Islet precursor cell (in vitro differentiated cells): ENCODE measurements around the gene NRAP.

Source experiments
- DNase-seq: peaks from one replicate; pipeline ENCODE4 v3.0.0-alpha.2; 2018

The NRAP gene

DNA sequence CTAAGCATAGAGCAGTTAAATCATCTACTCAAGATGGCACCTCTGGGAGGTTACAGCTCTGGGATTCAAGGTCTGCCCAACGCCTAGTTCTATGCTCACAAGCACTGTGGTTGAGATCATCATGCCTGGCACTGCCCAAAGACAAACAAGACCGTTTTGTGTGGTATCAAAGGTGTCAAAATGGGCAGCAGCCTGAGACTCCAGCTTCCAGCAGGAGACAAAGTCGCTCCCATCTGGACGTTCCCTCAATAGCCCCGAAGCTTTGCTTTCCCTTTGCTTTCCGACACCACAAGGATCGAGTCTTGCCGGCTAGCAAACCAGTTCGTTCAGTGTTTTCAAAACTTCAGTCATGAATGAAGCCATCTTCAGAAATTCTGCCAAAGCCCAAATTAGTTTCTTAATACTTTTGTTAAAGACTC is 105.9 kb downstream of the NRAP start:
- DNase-seq = no peak

GRCh38 chr10:113557424-113557862 is 106.4 kb downstream of the NRAP start:
- no peak for DNase-seq

DNA sequence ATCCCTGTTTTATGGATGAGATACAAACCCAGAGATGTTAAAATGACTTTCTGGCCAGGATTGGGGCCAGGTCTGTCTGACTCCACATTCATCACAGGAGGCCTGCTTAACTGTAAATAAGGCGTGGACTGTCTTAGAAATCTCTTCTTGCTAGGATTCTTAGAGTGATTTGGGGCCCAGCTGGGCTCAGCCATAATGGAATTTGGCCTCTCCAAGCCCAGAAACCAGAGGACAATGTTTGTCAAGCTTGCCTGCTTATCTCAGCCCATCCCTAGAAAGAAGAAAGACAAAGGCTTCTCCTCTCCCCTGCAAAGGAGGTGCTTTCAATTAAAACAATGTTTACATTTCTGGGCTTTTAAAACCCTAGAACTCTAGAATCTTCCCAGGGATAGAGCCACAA is 108.1 kb downstream of the NRAP start:
- no peak for DNase-seq

DNA sequence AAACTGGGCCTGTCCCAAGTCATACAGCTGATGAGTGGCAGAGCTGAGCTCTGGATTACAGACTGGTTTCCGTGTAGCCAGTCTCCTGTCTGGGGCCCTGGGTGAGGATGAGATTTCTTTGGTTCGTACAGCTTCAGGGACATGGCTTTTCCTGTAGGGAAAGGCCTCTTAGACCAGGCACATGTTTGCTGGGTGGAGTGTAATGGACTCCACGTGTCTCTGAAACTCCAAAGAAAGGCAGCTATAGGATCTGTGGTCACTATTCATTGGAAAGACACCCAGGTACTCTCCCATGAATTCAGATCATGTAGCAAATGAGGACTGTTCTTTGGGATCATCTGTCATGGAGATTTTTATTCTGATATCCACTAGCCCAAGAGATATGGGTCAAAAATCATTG is 108.6 kb downstream of the NRAP start:
- DNase-seq = no peak

DNA sequence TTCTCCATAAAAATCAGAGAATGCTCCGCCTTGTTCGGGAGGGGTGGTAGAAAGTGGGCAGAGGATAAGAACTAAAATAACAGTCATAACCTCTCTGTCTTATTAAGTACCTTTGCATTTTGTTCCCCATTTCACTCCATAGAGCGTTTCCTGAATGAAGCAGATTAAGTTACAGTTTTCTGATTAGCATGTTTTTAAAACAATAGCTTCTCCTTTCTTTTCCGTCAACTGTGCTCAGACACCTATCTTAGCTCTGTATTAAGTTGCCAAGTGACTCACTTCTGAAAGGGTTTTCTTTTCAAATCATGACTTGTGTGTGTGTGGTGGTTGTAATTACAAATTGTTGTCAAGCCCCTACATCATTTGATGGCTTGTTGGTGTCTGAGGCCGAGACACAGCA is 109.6 kb downstream of the NRAP start:
- no peak for DNase-seq

DNA sequence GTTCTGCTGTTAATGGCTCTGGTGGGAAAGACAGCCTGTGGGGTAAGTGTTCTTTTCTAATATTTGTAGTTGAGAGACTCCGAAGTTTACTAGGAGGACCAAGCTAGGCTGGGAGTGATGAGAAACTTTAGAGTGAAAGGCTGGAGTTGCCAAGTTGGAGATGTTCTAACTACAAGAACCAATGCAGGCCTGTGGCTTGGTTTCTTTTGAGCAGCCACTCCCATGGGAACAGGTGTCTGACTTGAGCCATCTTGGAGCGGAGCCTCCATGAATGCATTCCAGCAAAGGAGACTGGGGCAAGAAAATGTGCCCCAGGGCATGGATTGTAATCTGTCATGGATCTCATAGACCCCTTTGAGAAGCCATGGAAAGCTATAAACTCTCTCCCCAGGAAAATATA is 110.7 kb downstream of the NRAP start:
- DNase-seq = no peak

DNA sequence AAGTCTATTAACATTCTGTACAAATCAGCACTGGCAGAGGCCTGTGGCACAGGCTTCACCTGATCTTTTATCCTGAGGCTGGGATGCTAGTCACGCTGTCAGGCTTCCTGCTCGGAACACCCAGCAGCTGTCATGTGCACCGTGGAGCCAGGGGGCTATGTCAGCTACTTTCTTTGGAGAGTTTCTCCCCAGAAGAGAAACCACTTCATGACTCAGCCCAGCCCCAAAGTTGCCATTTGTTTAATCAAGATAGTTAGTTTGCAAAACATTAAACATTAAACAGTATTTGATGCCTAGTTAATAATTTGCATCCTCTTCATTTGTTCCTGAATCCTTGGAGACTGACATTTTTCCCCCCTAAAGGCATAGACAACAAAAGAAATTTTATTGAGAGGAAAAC is 111.1 kb downstream of the NRAP start, which contains the start of gene HABP2:
Gene HABP2, plus strand, starts transcription at position 353 of the 400 bp plus-strand sequence. CDS start 69 bp downstream, outside the sequence.
- no peak for DNase-seq

- DNase-seq = no peak
Measured at GRCh38 chr10:113552014-113552413, 111.8 kb downstream of the NRAP start.

DNA sequence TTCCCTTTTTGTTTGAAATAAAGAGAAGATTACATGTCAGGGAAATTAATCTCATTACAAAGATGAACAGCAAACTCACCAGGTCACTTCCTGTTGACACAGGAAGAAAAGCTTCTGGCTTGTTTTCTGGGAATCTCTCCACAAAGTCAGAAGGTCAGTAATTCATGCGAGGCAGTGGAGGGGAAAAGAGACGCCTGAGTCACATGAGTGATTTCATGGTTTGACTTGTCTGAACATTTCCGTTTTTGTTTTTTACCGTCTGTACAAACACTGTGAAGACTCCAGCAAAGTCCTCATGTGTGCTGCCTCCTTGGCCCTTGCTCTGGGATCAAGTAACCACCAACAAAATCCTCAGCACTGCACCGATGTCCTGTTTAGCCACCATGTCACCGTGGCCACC is 113.5 kb downstream of the NRAP start:
- no peak for DNase-seq

DNA sequence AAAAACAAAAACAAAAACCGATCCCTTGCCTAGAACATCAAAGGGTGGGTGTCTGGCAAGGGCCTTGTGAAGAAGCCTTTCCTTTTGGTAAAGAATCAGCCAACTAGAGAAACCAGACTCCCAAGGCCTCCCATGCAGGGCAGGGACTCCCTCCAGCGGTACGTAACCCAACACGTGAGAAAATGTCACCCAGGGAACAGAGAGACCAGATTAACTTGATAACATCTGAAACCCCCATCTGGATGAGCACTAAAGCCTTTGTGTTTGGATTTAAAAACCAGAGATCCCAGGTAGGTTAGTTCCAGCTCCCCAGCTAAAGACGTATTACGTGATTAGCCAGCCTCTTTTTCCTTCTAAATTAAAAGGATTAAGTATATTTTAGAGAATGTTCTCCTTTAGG is 114.0 kb downstream of the NRAP start:
- DNase-seq = no peak

- no peak for DNase-seq
Measured at GRCh38 chr10:113547426-113547825, 116.4 kb downstream of the NRAP start.

DNA sequence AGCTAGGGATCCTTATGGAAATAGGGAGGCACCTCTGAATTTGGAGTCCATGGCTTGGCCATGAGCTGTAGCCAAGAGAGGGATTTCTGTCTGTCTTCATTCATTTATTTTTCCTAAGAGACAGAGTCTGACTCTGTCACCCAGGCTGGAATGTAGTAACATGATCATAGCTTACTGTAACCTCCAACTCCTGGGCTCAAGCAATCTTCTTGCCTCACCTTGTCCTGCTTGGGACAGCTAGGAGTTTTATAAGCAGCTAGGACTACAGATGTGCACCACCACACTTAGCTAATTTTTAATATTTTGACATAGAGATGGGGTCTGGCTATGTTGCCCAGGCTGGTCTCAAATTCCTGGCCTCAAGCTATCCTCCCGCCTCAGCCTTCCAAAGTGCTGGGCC is 119.4 kb downstream of the NRAP start:
- no peak for DNase-seq

DNA sequence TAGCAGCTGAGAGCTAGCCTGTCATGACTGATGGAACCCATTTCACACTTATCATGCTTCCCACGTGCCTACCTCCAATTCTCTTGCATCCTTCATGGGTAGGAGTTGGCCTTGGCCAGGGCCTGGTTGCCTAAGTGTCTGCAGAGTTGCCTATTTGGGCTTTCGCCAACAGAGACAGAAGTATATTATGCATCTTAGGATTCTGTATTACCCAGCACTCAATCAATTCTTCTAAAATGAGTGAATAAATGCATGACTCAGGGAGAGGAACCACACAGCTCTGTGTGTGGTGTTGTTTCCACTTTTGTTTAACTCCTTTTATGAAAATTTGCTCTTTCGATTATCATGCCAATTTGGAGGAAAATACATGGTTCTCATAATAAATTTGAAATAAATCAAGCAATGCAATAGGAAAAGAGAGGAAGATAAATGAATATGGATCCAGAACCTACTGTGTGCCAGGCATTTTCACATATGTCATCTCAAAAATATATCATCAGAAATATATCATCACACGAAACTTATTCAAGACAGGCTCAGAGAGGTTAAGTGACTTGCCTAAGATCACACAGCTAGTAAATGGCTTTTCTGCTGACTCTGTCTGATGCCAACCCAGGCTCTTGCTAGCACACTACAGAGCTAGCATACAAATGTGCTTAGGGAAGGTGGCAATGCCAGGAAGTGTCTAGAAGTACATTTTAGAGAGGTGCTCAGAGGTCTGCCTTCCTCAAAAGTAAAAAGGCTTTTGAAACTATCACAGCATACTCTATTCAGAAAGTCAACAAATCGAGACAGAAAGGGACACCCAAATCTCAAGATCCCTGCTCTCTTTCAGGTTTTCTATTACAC is 120.5 kb downstream of the NRAP start:
- no peak for DNase-seq

- no peak for DNase-seq
Measured at GRCh38 chr10:113541549-113541927, 122.3 kb downstream of the NRAP start.

GRCh38 chr10:113540845-113541548 is 122.8 kb downstream of the NRAP start:
- no peak for DNase-seq

GRCh38 chr10:113539789-113540188 is 124.1 kb downstream of the NRAP start:
- DNase-seq = peak; percentile 71
